Thymus (tissue), 11 donors: ENCODE results near the gene KRTAP5-7. TPM values are rescaled to one million over a fixed set of nuclear protein-coding genes. Genes with fewer than 3 reads are reported as not detected.

Source experiments
- DNase-seq, 9 donors: peaks; one replicate each; pipeline ENCODE4 v3.0.0-alpha.2; 2013; ENCODE audit warnings: low spot score in 9 of 9, low read depth in 6 of 9, missing footprints in 1 of 9
- H3K27ac ChIP-seq, 2 donors: one replicate each; pipeline ENCODE4 v1.5.1; 2013; ENCODE audit warnings: control low read depth in 1 of 2, low read depth in 1 of 2, low read length in 1 of 2, mild to moderate bottlenecking in 1 of 2, moderate library complexity in 1 of 2
- H3K27me3 ChIP-seq, 2 donors: one replicate each; pipeline ENCODE4 v1.5.1; 2013; ENCODE audit warnings: low read length in 1 of 2; ENCODE audit not compliant: control insufficient read depth in 2 of 2, insufficient read depth in 1 of 2
- H3K36me3 ChIP-seq, 2 donors: one replicate each; pipeline ENCODE4 v1.5.1; 2013; ENCODE audit warnings: low read length in 1 of 2, mild to moderate bottlenecking in 1 of 2, moderate library complexity in 1 of 2; ENCODE audit not compliant: control insufficient read depth in 2 of 2, insufficient read depth in 2 of 2
- H3K4me1 ChIP-seq, 2 donors: one replicate each; pipeline ENCODE4 v1.5.1; 2013; ENCODE audit warnings: low read length in 2 of 2; ENCODE audit not compliant: control insufficient read depth in 2 of 2, insufficient read depth in 2 of 2
- H3K4me3 ChIP-seq, 2 donors: one replicate each; pipeline ENCODE4 v1.5.1; 2013; ENCODE audit warnings: low read length in 2 of 2, control low read depth in 1 of 2, mild to moderate bottlenecking in 1 of 2
- H3K9me3 ChIP-seq, 2 donors: one replicate each; pipeline ENCODE4 v1.5.1; 2013; ENCODE audit warnings: low read length in 1 of 2, mild to moderate bottlenecking in 1 of 2; ENCODE audit not compliant: control insufficient read depth in 2 of 2, insufficient read depth in 1 of 2
- WGBS: extraction: QIAGEN DNeasy Blood & Tissue Kit; methylation state at CpG from one replicate; pipeline ENCODE4 v1.1.7; 2013; 5-methylcytosine and 5-hydroxymethylcytosine counted together
- polyA plus RNA-seq: library from polyadenylated mRNA; stranded (reverse); fragments of 200-250 nt; gene quantifications from one replicate; pipeline ENCODE4 v1.2.3, GENCODE V29; 2013
- total RNA-seq: library from RNA; stranded (reverse); fragments of 120-200 nt; gene quantifications from one replicate; pipeline ENCODE4 v1.2.4, GENCODE V29; 2013
- donor health status: healthy.

KRTAP5-7 gene
- total and polyA plus RNA-seq, 2 donors, result 0.05 TPM; not detected in 1

- H3K27me3 ChIP-seq, result no peaks in the 10 kb centered on the region
- 99% methylated on average over 10 of the region's 10 CpGs for WGBS
Measured at GRCh38 chr11:71502026-71502425, 25.0 kb upstream of the KRTAP5-7 start.

GRCh38 chr11:71502871-71503435, 24.1 kb upstream of the KRTAP5-7 start:
- H3K9me3 ChIP-seq, result peaks cover 2 to 4% of the 10 kb centered on the region in 2 donors
- peaks cover 6 to 22% of the 10 kb centered on the region in 2 donors for H3K4me1 ChIP-seq
- H3K27ac ChIP-seq, result no peak overlapping the region
- peaks cover 22 to 51% of the 10 kb centered on the region in 2 donors for H3K36me3 ChIP-seq
- 97% methylated on average over 15 of the region's 15 CpGs for WGBS
- H3K4me3 ChIP-seq, result no peak overlapping the region
- no peaks in the 10 kb centered on the region for H3K27me3 ChIP-seq
- no peak for DNase-seq

More at GRCh38 chr11:71502026-71502425, 25.0 kb upstream of the KRTAP5-7 start:
- no peak for DNase-seq
- no peak overlapping the region for H3K4me3 ChIP-seq
- H3K9me3 ChIP-seq, result peaks cover 2 to 4% of the 10 kb centered on the region in 2 donors
- H3K36me3 ChIP-seq, result peaks cover 31 to 60% of the 10 kb centered on the region in 2 donors
- no peak overlapping the region for H3K27ac ChIP-seq
- peaks cover 6 to 22% of the 10 kb centered on the region in 2 donors for H3K4me1 ChIP-seq

- 86% methylated on average over 10 of the region's 10 CpGs for WGBS
- Histone ChIP-seq H3K9me3 (peaks cover 2 to 3% of the 10 kb centered on the region in 2 donors), H3K27ac (no peak overlapping the region), H3K4me3 (no peak overlapping the region), H3K4me1 (peaks cover 0 to 13% of the 10 kb centered on the region in 2 donors), H3K36me3 (peaks cover 11 to 36% of the 10 kb centered on the region in 2 donors), H3K27me3 (no peaks in the 10 kb centered on the region)
- no peak for DNase-seq
Measured at GRCh38 chr11:71504531-71504930, 22.5 kb upstream of the KRTAP5-7 start.

GRCh38 chr11:71505001-71505400, 22.1 kb upstream of the KRTAP5-7 start:
- H3K27ac ChIP-seq, result no peak overlapping the region
- H3K27me3 ChIP-seq, result no peaks in the 10 kb centered on the region
- H3K4me3 ChIP-seq, result no peak overlapping the region
- H3K9me3 ChIP-seq, result peaks cover under 1 to 2% of the 10 kb centered on the region in 2 donors
- DNase-seq, result no peak
- WGBS, result 92% methylated on average over 2 of the region's 2 CpGs
- H3K4me1 ChIP-seq, result peaks cover 0 to 8% of the 10 kb centered on the region in 2 donors
- H3K36me3 ChIP-seq, result peaks cover 8 to 31% of the 10 kb centered on the region in 2 donors

GRCh38 chr11:71505781-71506180, 21.3 kb upstream of the KRTAP5-7 start:
- no peak overlapping the region for H3K27ac ChIP-seq
- 86% methylated on average over 9 of the region's 9 CpGs for WGBS

GRCh38 chr11:71507102-71507501, 20.0 kb upstream of the KRTAP5-7 start:
- Histone ChIP-seq H3K9me3 (peaks cover 2 to 10% of the 10 kb centered on the region in 2 donors), H3K36me3 (peaks cover 0 to 10% of the 10 kb centered on the region in 2 donors), H3K27me3 (no peaks in the 10 kb centered on the region), H3K4me1 (peaks cover 0 to 8% of the 10 kb centered on the region in 2 donors), H3K4me3 (no peak overlapping the region), H3K27ac (no peak overlapping the region)
- DNase-seq, result no peak
- 90% methylated on average over 5 of the region's 5 CpGs for WGBS

More at GRCh38 chr11:71505781-71506180, 21.3 kb upstream of the KRTAP5-7 start:
- Histone ChIP-seq H3K9me3 (peaks cover 2 to 8% of the 10 kb centered on the region in 2 donors), H3K36me3 (peaks cover 3 to 24% of the 10 kb centered on the region in 2 donors), H3K27me3 (no peaks in the 10 kb centered on the region), H3K4me1 (peaks cover 0 to 8% of the 10 kb centered on the region in 2 donors), H3K4me3 (no peak overlapping the region)
- DNase-seq, result no peak

- no peaks in the 10 kb centered on the region for H3K36me3 ChIP-seq
- no peaks in the 10 kb centered on the region for H3K4me1 ChIP-seq
- H3K27me3 ChIP-seq, result no peaks in the 10 kb centered on the region
- H3K4me3 ChIP-seq, result no peak overlapping the region
- WGBS, result 96% methylated on average over 55 of the region's 55 CpGs
- DNase-seq, result no peak
- no peaks in the 10 kb centered on the region for H3K9me3 ChIP-seq
- no peak overlapping the region for H3K27ac ChIP-seq
Measured at GRCh38 chr11:71518506-71519471, 8.3 kb upstream of the KRTAP5-7 start.

- WGBS, result 94% methylated on average over 10 of the region's 10 CpGs
- Histone ChIP-seq H3K4me1 (no peaks in the 10 kb centered on the region), H3K36me3 (no peaks in the 10 kb centered on the region), H3K4me3 (no peak overlapping the region), H3K9me3 (no peaks in the 10 kb centered on the region), H3K27me3 (no peaks in the 10 kb centered on the region), H3K27ac (no peak overlapping the region)
- no peak for DNase-seq
Measured at GRCh38 chr11:71519546-71519945, 7.5 kb upstream of the KRTAP5-7 start.
